NCI-H2029 treated with DMSO at 0.1 percent for 48 hours (cell line): ENCODE measurements around the gene MYO1C.
"Not testable (repeated sequence)": the region's sequence is repeated elsewhere in the genome, so short reads cannot be mapped to it uniquely, and the experiment has no call there.

ENCODE experiments used
- DNase-seq: peaks from one replicate; lab custom pipeline; 2025; lab: John Stamatoyannopoulos, UW

MYO1C gene

GRCh38 chr17:1509290-1509881, 16.9 kb upstream of the MYO1C start:
- no peak for DNase-seq

DNA sequence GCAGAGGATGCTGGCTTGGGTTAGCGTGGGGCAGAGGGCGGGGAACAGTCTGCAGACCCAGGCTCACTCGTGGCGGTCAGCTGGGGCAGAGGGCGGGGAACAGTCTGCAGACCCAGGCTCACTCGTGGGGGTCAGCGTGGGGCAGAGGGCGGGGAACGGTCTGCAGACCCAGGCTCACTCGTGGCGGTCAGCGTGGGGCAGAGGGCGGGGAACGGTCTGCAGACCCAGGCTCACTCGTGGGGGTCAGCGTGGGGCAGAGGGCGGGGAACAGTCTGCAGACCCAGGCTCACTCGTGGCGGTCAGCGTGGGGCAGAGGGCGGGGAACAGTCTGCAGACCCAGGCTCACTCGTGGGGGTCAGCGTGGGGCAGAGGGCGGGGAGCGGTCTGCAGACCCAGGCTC, 16.2 kb upstream of the MYO1C start:
- DNase-seq: not testable (repeated sequence)

DNA sequence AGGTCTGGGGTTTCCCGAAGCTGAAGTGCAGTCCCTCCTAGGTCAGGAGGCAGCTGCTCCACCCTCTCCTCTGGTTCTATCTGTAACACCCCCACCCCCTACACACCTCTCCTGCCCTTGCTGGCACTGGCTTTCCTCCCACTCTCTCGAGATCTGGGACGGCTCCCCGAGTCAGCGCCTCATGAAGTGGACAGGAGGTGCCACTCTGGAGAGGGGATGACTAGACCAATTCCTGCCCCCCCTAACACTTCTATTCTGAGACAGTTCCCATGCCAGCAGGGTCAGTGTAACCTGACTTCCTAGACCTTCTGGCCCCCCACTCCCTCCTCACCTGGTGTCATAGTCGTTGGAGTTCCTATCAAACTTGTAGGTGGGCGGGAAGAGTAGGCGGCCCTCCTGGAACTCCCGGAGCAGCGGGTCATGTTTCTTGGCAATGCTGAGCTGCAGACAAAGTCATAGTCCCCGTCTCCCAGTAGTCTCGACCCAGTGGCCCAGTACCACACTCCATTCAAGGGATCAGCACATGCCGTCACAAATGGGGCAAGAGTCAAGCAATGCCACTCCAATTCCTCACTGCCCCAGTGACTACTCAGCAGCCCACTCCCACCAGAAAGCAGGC, 14.3 kb upstream of the MYO1C start:
- no peak for DNase-seq

DNA sequence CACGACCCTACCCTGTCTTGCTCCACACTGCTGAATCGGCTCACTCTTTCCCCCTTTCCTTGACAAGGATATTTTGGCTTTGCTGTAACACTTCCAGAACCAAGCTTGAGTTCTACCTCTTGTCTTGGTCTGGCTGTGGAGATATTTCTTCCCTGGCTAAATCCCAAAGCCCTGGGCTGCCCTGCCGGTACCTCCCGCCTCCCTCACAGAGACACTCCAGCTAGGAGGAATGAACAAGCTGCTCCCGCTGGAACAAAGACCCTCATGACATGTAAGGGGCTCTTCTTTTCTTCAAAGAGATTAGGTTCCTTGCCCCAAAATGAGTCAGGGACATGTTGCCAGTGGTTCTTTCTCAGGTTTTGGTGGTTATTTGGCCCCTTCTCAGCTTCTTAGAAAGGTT, 13.1 kb upstream of the MYO1C start:
- no peak for DNase-seq

GRCh38 chr17:1504866-1505265, 12.4 kb upstream of the MYO1C start:
- no peak for DNase-seq

DNA sequence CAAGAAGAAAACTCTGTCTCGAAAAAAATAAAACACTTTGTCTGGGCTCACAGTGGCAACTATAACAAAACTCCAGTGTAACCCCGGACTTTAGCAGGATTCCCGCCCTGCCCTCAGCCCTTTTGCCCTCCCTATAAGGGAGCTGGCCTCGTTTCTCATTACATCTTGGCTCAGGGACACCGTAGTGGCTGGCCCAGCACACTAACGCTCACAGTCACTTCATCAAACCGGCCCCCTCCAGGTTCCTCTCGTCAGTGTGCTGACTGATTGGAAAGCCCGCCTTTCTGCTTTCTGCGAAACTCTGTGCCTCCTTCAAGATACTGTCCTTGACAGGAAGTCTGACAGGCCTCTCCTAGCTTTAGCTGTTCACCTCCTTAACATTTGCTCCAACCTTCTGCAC, 11.2 kb upstream of the MYO1C start:
- no peak for DNase-seq

DNA sequence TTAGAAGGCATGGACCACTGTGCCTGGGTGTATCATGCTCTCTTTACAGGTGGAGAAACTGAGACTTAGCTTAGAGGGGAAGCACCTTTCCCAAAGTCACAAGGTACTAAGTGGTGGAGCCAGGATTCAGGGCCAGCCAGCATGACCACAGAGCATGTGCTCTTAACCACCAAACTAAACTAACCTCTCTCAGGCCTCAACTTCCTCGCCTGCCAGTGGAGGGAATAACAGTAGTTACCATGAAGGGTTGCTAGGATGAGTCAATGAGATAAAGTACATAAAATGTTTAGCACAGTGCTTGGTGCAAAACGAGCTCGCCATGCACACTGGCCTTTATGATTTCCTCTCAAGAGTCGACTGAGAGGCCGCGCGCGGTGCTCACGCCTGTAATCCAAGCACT, 6.4 kb upstream of the MYO1C start:
- DNase-seq: no peak

DNA sequence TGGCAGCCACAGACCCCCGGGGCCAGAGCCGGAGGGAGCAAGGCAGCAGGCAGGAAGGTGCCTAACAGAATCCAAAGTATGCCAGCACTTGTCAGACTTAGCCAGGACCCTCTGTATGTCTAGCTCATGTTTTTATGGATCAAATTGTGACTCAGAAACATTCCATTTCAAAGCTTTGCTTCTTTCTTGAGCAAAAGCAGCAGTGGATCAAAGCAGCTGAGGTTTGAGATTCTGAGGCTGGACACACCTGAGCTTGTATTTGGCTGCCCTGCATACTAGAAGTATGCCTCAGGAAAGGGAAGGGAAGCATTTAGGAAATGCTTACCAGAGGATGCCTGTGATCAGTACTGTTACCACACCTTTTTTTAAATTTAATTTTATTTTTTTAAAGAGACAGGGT, 5.7 kb upstream of the MYO1C start:
- no peak for DNase-seq

- no peak for DNase-seq
These were observed 5.3 kb upstream of the MYO1C start for GRCh38 chr17:1497831-1498230.

- DNase-seq: no peak
These were observed 4.4 kb upstream of the MYO1C start for GRCh38 chr17:1496869-1497268.

GRCh38 chr17:1495265-1495989, 2.9 kb upstream of the MYO1C start:
- no peak for DNase-seq

DNA sequence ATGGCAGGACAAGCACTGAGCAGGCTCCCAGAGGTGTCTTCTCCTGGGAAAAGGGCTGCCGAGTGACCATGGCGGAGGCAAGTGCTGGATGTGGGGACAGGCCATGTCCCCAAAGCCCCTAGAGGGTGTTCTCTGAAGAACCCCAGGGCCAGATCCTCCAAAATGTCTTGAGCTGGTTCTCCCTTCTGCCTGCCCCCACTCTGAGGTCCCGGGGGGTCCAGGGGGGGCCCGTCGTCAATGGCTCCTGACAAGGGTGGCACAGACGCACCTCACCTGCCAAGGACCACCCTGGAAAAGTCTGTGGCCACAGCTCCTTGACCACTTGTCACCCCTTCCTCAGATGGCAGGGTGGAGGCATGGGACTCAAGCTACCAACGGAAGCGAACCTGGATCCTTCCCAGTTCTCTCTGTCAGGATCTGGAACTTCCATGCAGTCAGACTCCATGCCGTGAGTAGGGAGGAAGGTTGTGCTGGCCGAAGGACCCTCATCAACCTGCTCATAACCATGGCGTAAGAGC, 2.3 kb upstream of the MYO1C start:
- DNase-seq: no peak

DNA sequence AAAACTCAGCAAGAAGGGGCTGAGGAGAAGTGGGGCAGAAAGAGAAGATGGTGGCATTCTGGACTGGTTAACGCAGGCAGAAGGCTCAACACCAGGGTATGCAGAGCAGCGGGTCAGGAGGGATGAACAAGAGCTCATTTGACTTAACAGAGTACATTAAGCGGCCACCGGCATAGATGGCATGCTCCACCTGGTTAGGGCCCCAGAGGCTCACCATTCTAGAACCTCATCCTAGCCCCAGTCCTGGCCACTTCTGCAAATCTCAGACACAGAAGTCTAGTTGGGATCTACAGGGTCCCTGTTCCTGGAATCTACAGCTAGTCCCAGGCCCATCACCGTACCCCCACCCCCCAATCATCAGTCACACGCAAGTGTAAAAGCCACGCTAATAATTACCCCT, 1.7 kb upstream of the MYO1C start:
- DNase-seq: no peak

GRCh38 chr17:1493291-1493980, 950 bp upstream of the MYO1C start:
- no peak for DNase-seq

GRCh38 chr17:1491443-1492248, 840 bp downstream of the MYO1C start:
- no peak for DNase-seq

DNA sequence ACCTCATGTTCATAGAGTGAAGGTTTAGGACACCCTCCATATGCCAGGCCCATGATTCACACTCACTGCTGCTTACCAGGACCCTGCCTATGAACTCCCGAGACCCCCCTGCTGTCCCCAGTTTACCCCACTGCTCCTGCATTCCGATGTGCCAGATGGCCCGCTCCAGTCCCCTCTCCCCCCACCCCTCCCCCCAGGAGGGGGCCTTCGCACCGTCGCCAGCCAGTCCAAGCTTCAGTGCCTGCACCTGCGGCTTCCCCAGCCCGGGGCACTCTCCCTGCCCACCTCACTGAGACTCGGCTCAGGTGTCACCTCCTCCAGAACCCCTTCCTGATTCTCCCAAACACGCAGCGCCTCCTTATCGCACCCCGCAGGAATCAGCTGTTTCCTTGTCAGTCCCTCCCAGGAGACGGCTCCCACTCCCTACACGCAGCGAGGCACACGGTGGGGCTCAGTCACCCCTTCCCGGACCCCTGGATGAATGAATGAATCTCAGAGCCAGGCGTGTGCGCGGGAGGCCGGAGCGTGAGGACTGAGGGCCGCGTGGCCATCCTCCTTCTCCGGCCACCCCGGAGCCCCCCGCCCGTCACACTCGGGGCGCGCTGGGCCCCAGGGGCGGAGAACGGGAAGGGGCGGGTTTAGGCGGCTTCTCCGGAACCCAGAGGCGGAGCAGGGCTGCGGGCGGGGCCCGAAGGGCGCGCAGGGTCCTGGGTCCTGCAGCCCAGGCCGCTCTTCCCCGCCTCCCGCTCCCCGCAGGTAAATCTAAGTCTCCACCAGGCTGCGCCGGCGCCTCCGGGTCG, 1.6 kb downstream of the MYO1C start:
- no peak for DNase-seq

DNA sequence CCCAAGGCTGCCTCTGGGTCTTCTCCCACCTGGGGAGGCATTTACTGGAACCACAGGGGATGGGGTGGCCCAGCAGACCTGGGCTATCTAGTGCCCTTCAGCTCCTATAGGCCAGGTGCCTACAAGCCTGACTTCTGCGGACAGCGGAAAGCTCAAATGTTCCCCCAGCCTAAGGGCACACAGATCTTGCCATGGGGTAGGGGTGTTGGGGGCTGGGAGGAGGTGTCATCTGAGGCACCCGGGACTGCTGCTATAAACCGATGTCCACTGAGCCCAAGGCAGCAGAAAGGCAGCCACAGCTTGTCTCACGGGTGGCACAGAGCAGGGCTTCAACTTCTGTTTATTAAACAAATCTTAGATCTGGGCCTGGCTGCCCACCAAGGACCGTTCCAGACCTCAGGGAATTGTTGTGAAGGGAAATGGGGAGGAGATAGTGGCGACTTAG, 3.6 kb downstream of the MYO1C start:
- DNase-seq: no peak

GRCh38 chr17:1487939-1488825, 4.3 kb downstream of the MYO1C start:
- no peak for DNase-seq

DNA sequence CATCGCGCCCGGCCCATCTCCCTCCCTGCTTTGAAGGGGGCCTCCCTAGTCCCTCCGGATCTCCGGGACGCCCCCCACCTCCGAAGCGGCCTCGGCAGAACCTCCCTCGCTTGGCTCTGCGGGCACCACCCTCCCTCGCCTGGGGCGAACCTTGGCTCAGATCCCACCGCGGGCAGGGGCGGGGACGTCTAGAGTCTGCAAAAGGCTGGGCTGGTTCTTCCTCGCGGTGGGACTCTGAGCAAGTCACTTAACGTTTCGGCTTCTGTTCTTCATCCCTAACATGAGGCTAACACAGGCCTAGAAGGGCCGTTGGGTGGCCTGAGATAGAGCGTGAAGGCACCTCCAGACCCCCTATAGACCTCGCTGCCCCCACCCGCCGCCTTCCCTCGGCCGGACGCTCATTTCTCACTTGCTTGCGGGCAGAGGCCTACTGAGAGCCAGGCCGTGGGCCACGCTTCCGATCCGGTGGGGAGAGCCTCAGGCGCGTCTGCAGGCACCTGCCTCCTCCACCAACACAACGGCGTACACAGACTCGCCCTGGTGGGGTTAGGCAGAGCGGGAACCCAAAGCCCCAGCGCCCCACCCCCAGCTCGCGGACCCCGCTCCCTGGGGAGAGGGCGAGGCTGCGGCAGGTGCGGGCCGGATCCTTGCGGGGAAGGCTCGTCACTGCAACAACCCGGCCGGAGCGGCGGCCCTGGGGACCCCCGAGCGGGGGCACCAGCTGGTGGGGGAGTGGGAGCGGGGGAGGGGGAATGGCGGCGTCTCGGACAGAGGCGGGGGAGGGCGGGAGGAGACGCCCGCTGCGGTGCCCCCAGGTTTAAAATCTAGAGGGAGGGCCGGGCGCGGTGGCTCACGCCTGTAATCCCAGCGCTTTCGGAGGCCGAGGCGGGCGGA, 5.4 kb downstream of the MYO1C start:
- DNase-seq: peak; percentile 29
